Right renal pelvis (tissue), 4 donors: Measurements from ENCODE around the gene SLC19A1. TPM values are rescaled to one million over a fixed set of nuclear protein-coding genes. Genes with fewer than 3 reads are reported as not detected.

Experiments
- DNase-seq, 4 donors: peaks; one replicate each; pipeline ENCODE4 v3.0.0-alpha.2; 2013; ENCODE audit warnings: low read depth in 4 of 4, low spot score in 3 of 4, missing footprints in 1 of 4
- polyA plus RNA-seq, 4 donors: library from polyadenylated mRNA; unstranded; fragments of 120-200 nt; gene quantifications; one replicate each; pipeline ENCODE4 v1.2.1, GENCODE V29; 2013; ENCODE audit not compliant: insufficient read length in 4 of 4

Gene SLC19A1
- polyA plus RNA-seq, 4 donors: 38.0 to 66.1 (median 60.4) TPM

DNA sequence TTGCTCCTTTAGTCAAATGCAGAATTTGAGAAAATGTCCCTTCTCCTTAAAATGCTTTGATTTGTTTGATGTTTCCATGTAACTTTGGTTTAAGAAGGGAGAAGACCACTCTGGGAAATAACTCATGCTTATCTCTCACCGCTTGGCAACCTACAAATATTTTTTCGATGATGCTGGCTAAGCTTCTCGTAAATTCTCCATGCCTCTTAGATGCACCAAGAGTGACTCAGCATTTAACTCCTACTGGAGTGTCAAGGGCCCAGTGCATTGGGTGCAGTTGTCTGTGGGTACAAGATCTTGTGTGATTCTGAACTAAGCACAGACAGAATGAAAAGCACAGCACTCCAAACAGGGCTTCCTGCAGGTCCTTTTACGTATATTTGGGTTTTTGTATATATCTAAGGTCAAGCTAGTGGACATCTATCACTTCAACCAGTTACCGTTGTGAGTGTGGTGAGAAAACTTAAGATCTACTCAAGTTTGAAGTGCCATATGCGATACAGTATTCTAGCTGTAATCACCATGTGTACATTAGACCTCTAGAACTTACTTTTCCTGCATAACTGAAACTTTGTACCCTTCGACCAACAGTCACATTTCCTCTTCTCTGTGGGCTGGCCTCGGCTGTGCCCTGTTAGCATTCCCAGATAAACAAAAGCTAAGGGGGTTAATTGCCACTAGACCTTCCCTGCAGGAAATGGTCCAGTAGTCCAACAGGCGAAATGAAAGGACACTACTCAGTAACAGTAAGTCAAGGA, 81.5 kb downstream of the SLC19A1 start:
- no peak for DNase-seq

GRCh38 chr21:45460011-45460565, 82.2 kb downstream of the SLC19A1 start:
- no peak for DNase-seq

GRCh38 chr21:45459171-45460010, 82.8 kb downstream of the SLC19A1 start:
- no peak for DNase-seq

- no peak for DNase-seq
Measured at GRCh38 chr21:45458281-45459170, 83.7 kb downstream of the SLC19A1 start.

- DNase-seq: no peak
Measured at GRCh38 chr21:45457832-45458172, 84.4 kb downstream of the SLC19A1 start.

- DNase-seq: no peak
Measured at GRCh38 chr21:45457161-45457831, 84.9 kb downstream of the SLC19A1 start.

DNA sequence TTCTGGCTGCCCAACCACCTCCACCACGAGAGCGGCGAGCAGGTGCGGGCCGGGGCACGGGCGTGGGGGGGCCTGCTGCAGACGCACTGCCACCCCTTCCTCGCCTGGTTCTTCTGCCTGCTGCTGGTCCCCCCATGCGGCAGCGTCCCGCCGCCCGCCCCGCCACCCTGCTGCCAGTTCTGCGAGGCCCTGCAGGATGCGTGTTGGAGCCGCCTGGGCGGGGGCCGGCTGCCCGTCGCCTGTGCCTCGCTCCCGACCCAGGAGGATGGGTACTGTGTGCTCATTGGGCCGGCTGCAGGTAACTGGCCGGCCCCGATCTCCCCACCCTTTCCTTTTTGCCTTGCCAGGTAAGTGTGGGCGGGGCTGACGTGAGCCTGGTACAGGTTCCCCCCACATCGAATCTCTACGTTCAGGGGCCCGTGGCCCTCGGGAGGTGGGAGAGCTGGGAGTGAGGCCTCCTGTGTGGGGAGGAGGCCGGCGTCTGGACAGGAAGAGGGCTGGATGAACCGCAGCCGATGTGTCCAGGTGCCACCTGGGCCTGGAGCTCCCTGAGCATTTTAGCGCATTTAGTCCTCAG, 85.6 kb downstream of the SLC19A1 start:
- DNase-seq: no peak

DNA sequence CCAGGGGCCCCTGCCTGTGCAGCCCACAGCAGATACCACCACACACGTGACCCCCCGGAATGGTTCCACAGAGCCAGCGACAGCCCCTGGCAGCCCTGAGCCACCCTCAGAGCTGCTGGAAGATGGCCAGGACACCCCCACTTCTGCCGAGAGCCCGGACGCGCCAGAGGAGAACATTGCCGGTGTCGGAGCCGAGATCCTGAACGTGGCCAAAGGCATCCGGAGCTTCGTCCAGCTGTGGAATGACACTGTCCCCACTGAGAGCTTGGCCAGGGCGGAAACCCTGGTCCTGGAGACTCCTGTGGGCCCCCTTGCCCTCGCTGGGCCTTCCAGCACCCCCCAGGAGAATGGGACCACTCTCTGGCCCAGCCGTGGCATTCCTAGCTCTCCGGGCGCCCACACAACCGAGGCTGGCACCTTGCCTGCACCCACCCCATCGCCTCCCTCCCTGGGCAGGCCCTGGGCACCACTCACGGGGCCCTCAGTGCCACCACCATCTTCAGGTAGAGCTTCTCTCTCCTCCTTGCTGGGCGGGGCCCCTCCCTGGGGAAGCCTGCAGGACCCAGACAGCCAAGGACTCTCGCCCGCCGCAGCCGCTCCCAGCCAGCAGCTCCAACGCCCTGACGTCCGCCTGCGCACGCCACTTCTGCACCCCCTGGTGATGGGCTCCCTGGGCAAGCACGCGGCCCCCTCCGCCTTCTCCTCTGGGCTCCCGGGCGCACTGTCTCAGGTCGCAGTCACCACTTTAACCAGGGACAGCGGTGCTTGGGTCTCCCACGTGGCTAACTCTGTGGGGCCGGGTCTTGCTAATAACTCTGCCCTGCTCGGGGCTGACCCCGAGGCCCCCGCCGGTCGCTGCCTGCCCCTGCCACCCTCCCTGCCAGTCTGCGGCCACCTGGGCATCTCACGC, 86.3 kb downstream of the SLC19A1 start:
- no peak for DNase-seq

GRCh38 chr21:45454926-45455673, 87.1 kb downstream of the SLC19A1 start:
- DNase-seq: no peak

DNA sequence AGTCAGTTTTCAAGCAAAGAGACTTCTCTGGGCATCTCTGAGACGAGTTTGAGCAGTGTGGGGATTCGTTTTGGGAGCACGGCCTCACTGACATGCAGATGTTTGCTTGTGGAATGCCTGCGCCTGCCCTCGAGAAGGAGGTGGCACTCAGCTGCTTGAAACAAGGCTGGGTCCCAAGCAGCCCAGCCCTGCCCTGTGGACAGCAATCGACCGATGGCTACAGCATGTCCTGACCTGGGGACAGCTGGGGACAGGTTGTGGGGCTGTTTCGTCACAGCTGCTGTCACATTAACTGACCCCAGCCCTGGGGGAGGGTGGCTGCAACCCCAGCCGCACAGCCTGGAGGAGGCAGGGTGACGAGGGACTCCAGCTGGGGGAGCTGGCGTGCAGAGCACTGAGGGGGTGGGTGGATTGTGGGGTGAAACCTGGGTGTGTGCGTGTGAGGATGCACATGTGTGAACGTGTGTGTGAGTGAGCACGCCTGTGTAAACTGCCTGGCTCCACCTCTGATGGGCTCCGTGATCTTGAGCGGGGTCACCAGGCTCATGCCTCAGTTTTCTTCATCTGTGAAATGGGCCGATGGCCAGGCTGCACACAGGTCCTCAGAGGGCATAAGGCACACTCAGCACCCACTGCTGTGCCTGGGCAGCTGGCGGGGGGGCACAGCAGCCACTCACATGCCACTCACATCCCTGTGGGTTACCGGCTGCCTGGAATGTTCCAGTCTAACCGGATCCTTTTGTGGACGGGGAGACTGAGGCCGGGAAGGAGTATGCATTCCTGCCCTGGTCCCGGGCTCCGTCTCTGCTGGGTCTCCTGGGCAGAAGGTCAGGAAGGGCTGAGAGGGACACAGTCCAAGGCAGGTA, 87.9 kb downstream of the SLC19A1 start:
- no peak for DNase-seq

DNA sequence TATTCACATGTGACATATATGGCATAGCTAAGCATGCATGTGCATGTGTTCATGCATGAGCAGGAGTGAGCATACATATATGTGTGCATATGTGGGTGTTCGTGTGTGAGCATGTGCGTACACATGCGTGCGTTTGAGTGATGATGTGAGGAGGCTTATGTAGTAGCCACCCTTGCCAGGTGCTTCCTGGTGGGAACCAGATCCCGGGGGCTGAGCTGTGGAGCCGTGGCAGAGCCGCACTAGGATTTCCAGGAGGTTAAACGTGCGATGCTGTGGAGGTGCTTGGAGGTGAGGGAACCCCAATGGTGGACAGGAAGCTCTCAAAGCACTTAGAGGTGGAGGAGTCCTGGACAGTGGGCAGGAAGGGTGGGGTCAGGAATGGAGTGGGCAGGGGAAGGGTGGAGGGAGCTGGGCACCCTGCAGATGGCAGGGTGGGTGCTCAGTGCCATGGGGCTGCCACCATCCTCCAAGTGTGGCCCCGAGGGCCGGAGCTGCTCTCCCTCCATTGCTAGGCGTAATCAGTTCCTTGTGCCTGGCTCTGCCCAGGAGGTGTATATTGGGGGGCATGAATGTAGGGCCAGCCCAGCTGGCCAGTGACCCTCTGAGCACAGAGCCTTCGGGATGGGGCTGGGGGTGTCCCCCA, 88.8 kb downstream of the SLC19A1 start:
- DNase-seq: no peak

GRCh38 chr21:45452696-45453307, 89.4 kb downstream of the SLC19A1 start:
- DNase-seq: no peak

GRCh38 chr21:45451771-45452182, 90.5 kb downstream of the SLC19A1 start:
- DNase-seq: no peak

- no peak for DNase-seq
Measured at GRCh38 chr21:45451091-45451740, 91.0 kb downstream of the SLC19A1 start.

- no peak for DNase-seq
Measured at GRCh38 chr21:45450423-45451090, 91.7 kb downstream of the SLC19A1 start.
